GM21360 (cell line): ENCODE results near the gene C9orf85.
"Not testable (repeated sequence)": the region's sequence is repeated elsewhere in the genome, so short reads cannot be mapped to it uniquely, and the experiment has no call there.

Experiments used
- ATAC-seq: cut with Tn5 transposase; IDR thresholded peaks from one replicate; pipeline ENCODE4 v1.9.1; 2021; ENCODE audit warnings: mild to moderate bottlenecking, moderate library complexity; ENCODE audit not compliant: unreplicated experiment

C9orf85 gene

DNA sequence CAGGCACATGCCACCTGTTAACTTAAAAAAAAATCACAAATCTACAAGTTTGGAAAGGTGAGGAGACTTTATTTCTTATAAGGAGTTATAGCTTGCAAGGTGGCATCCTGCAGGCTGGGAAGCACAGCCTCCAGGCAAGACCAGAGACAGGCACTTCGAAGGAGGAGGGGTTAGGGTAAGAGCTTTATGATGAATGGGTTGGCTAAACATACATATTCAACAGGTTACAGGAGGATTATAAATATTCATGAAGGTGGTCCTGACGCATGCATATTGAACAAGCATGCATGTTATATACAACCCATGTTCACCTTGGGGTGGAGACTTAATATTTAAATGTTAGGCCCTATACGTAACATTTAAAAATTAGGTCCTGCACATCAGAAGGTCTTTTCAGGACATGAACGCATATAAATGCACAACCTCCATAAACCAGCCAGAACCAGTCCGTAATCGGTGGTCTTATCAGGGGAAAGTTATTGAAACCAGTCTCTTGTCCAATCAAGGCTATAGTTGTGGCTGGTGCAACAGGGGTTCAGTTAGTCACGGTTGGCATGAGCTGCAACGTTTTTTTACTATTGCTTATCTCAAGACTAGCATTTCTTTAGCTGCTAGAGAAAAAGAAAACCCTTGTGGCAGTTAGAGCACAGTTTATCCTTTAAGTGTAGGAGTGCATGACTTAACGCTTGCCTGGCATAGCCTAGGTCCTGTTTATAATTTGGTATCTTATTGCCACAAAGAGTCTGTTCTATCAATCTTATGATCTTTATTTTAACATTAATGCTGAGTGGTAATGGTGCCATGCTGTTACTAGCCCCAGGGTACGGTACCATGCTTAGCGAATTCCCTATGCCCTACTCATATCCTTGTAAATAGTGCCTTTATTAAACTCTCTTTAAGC, 76.3 kb downstream of the C9orf85 start:
- ATAC-seq = no peak

DNA sequence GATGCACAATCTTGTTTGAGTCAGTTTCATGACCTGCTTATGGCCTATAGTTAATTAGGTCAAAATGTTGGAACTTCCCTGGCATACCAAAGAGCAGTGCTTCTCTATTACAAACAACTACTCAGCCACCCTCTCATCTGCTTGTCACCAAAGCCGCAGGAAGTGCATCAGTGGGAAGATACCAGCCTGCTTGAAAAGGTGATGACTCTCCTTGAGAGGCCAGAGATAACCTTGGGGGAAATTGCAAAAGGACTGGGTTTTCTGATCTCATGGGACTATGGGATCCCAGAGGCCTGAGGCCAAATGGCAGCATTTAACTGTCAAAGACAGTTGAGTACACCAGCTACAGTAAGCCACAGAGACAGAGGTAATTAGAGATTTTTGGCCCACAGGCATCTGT, 79.0 kb downstream of the C9orf85 start:
- ATAC-seq = no peak

GRCh38 chr9:72005451-72005850, 94.0 kb downstream of the C9orf85 start:
- ATAC-seq = no peak

DNA sequence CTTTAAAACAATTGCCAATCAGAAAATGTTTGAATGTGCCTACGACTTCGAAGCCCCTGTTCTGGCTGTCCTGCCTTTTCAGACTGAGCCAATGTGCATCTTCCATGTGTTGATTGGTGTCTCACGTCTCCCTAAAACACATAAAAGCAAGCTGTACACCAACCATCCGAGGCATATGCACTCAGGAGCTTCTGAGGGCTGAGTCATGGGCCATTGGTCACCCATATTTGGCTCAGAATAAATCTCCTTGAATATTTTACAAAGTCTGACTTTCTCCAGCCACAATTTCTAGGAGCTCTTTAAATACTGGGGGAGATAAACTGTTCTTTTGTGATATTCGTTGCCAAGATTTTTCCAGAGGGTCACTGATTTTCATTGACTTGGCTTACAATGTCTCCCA, 95.1 kb downstream of the C9orf85 start:
- ATAC-seq = no peak

DNA sequence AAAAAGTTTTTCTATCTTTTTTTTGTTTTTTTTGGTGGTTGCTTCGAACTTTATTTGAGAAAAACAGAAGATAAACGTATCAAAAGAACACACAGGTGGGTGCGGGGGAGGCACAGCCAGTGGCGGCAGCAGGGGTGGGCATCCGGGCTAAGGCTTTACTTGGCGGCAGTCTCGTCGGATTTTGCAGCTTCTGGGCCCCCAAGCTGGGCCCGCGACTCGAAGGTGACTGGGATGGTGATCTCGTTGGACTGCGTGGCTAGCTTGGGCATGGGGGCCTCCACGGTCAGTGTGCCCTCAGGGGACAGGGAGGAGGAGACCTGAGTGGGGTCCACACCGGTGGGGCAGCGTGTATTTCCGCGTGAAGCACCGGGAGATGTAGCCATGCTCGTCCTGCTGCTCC, 96.3 kb downstream of the C9orf85 start:
- not testable (repeated sequence) for ATAC-seq

DNA sequence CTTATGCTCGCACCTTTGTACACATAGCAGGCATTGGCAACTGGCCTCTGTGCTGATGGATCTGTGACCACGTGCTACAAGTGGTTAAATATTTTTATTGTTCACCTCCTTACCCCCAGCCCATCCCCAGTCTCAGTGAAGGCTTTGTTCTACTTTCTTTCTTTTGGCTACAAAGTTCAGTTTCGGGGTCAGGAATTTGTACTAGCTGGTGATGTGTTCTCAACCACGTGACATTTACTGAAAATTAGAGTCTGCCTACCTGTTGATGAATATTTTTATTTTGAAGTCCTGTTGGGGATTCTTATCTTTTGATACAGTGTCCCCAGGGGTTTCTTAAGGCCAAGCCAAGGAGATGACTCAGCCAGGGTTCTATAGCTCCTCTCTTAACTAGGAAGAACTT, 101.2 kb downstream of the C9orf85 start:
- no peak for ATAC-seq

DNA sequence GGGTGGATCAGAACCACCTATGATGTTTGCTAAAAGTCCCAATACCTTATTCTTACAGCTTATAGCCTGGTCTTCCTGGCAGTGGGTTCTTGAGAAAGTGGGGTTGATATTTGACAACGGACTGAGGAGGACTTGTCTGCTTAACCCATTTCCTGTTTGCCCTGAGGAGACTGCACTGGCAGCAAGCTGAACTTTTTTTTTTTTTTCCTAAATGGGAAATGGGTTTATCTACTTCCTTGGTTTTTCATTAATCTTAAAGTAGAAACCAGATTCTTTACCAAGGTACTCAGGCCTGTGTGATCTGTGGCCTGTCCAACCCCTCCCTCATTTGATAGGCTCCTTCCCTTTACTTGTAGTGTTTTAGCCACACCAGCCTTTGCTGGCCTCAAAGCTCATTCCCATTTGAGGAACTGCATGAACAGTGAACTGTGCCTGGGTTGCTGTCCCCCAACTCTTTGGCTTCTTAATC, 101.9 kb downstream of the C9orf85 start:
- no peak for ATAC-seq

- ATAC-seq = no peak
These were observed 111.4 kb downstream of the C9orf85 start for GRCh38 chr9:72022841-72023240.
